A673 (cell line): ENCODE data around the gene HMBS.

Experiments used
- CTCF ChIP-seq: fragments of 300-800, 200-600 bp; sonication (generic); conservative IDR thresholded peaks from 2 replicates; pipeline ENCODE4 v1.5.1; 2017; ENCODE audit warnings: low read depth, mild to moderate bottlenecking, antibody characterized with exemption, low read length, moderate library complexity, mixed read lengths
- EZH2 ChIP-seq: fragments of 200-600 bp; sonication (generic); IDR thresholded peaks from 2 replicates; pipeline ENCODE4 v1.6.1; 2017; ENCODE audit warnings: borderline replicate concordance, low read depth, mild to moderate bottlenecking, mixed read lengths, antibody characterized with exemption, low read length; ENCODE audit not compliant: poor library complexity, severe bottlenecking

GRCh38 chr11:119115484-119116234 is 31.0 kb downstream of the HMBS start:
- TF ChIP-seq CTCF (no peak), EZH2 (no peak)
